Central memory CD8-positive, alpha-beta T cell (primary cell): ENCODE measurements around the gene JAK1.

Source experiments
- ATAC-seq: fragments of 150-1000 bp; cut with Tn5 transposase; replicated peaks from 2 replicates; pipeline ENCODE4 v1.10.0; 2022; ENCODE audit warnings: mild to moderate bottlenecking, moderate FRiP score, moderate number of reproducible peaks; ENCODE audit not compliant: poor library complexity, severe bottlenecking; ENCODE audit errors: extremely low read depth
- DNase-seq, 2 donors: peaks; one replicate each; pipeline ENCODE4 v3.0.0; 2021; ENCODE audit warnings: low spot score in 2 of 2
- H3K27ac Mint-ChIP-seq: one replicate; pipeline ENCODE4 v1.8.0; 2022; ENCODE audit warnings: low read depth, mild to moderate bottlenecking, moderate library complexity, mixed read lengths
- H3K27me3 Mint-ChIP-seq: one replicate; pipeline ENCODE4 v1.8.0; 2022; ENCODE audit warnings: mixed read lengths
- H3K36me3 Mint-ChIP-seq: one replicate; pipeline ENCODE4 v1.8.0; 2022; ENCODE audit warnings: mild to moderate bottlenecking, moderate library complexity, mixed read lengths; ENCODE audit not compliant: insufficient read depth
- H3K4me1 Mint-ChIP-seq: one replicate; pipeline ENCODE4 v1.8.0; 2022; ENCODE audit warnings: mixed read lengths
- H3K4me3 Mint-ChIP-seq: one replicate; pipeline ENCODE4 v1.8.0; 2022; ENCODE audit warnings: mild to moderate bottlenecking, moderate library complexity, mixed read lengths
- H3K9me3 Mint-ChIP-seq: one replicate; pipeline ENCODE4 v1.8.0; 2022; ENCODE audit warnings: mixed read lengths

JAK1 gene

DNA sequence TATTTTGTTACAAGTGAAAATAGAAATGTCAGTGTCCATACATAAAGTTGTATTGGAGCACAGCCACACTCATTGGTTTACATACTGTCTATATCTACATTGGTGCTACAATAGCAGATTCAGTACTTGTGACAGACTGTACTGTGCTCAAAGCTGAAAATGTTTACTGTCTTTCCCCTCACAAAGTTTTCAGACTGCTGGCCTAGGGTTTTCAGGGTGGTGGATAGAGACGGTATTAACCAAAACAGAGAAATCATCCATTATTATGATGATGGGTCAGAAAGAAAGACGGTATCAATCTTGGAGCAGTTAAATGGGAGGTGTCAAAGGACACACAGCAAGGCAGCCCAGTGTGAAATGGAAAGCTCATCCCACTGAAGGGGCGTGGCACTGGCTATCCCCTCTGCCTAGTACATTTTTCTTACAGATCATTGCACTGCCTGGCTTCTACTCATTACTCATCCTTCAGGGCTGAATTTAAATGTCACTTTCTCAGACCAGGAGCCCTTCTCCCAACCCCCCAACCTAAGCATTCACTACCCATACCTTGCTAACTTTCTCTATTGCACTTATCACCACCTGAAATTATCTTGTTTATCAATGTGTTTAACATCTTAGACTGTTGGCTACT, 10.2 kb downstream of the JAK1 start:
- no peaks in the 10 kb centered on the region for H3K9me3 Mint-ChIP-seq
- DNase-seq (no peak), ATAC-seq (no peak)
- peaks cover 33% of the 10 kb centered on the region for H3K4me1 Mint-ChIP-seq
- no peak overlapping the region for H3K27ac Mint-ChIP-seq
- no peaks in the 10 kb centered on the region for H3K27me3 Mint-ChIP-seq
- H3K36me3 Mint-ChIP-seq: peaks cover 3% of the 10 kb centered on the region
- H3K4me3 Mint-ChIP-seq: no peak overlapping the region

- DNase-seq: no peak
- H3K4me1 Mint-ChIP-seq: peaks cover 33% of the 10 kb centered on the region
These were observed 11.0 kb downstream of the JAK1 start for GRCh38 chr1:64955097-64956009.

DNA sequence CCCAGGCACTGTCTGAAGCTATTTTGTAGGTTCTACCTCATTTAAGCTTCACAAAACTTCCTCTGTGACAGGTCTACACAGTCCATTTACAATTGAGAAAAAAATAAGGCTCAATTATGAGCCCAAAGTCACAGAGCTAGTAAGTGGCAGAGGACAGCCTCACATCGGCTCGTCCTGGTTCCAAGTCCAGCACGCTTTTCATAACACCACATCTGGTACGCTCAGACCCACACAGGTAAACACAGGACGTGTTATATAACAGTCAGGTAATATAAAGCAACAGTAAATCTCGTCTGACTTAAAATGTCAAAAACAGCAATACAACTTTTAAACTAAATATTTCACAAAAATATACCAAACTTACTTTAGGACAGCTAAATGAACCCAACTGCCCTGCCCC, 13.1 kb downstream of the JAK1 start:
- H3K36me3 Mint-ChIP-seq: peaks cover 2% of the 10 kb centered on the region

More at GRCh38 chr1:64955097-64956009, 11.0 kb downstream of the JAK1 start:
- no peak overlapping the region for H3K27ac Mint-ChIP-seq
- H3K36me3 Mint-ChIP-seq: peaks cover 3% of the 10 kb centered on the region
- H3K27me3 Mint-ChIP-seq: no peaks in the 10 kb centered on the region
- no peaks in the 10 kb centered on the region for H3K9me3 Mint-ChIP-seq
- no peak for ATAC-seq
- H3K4me3 Mint-ChIP-seq: no peak overlapping the region

DNA sequence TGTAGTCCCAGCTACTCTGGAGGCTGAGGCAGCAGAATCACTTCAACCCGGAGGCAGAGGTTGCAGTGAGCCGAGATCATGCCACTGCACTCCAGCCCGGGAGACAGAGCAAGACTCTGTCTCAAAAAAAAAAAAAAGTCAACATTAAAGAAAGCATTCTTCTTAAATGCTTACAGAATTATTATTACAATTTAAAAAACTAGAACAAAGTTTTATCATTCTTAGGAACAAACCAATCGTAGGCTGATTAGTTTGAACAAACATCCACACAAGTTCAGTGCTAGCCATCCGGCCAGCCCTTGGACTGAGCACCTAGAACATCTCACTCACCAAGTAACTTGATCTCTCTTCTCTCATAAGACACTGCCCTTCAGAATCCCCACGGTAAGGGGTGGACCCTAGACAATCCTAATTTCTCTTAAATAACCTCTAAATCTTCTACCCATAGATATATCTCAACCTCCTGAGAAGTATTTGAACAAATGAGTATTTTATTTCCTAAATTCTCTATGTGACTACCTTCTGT, 16.0 kb downstream of the JAK1 start:
- no peaks in the 10 kb centered on the region for H3K9me3 Mint-ChIP-seq
- H3K4me3 Mint-ChIP-seq: peak overlapping the region; percentile 23

More for the DNA sequence above, 13.1 kb downstream of the JAK1 start:
- peaks cover 37% of the 10 kb centered on the region for H3K4me1 Mint-ChIP-seq
- H3K27ac Mint-ChIP-seq: no peak overlapping the region
- H3K4me3 Mint-ChIP-seq: no peak overlapping the region
- ATAC-seq (no peak), DNase-seq (no peak)
- H3K9me3 Mint-ChIP-seq: no peaks in the 10 kb centered on the region
- H3K27me3 Mint-ChIP-seq: no peaks in the 10 kb centered on the region

GRCh38 chr1:64948905-64949833, 17.2 kb downstream of the JAK1 start:
- Mint-ChIP-seq H3K36me3 (peaks cover 2% of the 10 kb centered on the region), H3K4me3 (peak overlapping the region; percentile 12), H3K9me3 (no peaks in the 10 kb centered on the region), H3K27ac (peak overlapping the region; percentile 68), H3K27me3 (no peaks in the 10 kb centered on the region), H3K4me1 (peaks cover 73% of the 10 kb centered on the region)
- DNase-seq: no peak
- peak; percentile 63 for ATAC-seq

More for the DNA sequence above, 16.0 kb downstream of the JAK1 start:
- no peak for ATAC-seq
- DNase-seq: no peak
- Mint-ChIP-seq H3K36me3 (peaks cover 2% of the 10 kb centered on the region), H3K27me3 (no peaks in the 10 kb centered on the region), H3K4me1 (peaks cover 62% of the 10 kb centered on the region), H3K27ac (no peak overlapping the region)

DNA sequence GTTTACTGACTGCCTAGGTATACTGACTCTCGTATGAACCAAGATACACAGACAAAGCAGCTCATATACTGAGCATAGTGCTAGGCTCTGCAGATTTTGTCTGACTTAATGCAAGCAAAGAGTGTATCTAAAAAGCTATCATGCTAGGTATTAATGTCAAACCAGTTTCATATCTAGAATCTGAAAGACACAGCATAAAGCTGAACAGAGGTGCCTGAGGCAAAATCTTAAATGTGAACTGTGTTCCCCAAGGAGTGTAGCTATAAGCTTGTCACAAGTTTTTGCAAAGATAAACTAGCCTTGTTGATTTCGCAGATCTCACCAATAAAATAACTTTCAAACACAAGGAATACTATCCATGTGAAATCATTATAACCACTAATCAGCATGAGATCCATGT, 18.1 kb downstream of the JAK1 start:
- H3K4me1 Mint-ChIP-seq: peaks cover 76% of the 10 kb centered on the region
- peak overlapping the region; percentile 12 for H3K4me3 Mint-ChIP-seq
- no peaks in the 10 kb centered on the region for H3K27me3 Mint-ChIP-seq
- DNase-seq: no peak
- H3K36me3 Mint-ChIP-seq: peaks cover 2% of the 10 kb centered on the region
- ATAC-seq: no peak
- no peaks in the 10 kb centered on the region for H3K9me3 Mint-ChIP-seq
- no peak overlapping the region for H3K27ac Mint-ChIP-seq

GRCh38 chr1:64946916-64947315, 19.4 kb downstream of the JAK1 start:
- Mint-ChIP-seq H3K36me3 (no peaks in the 10 kb centered on the region), H3K27me3 (no peaks in the 10 kb centered on the region), H3K4me1 (peaks cover 73% of the 10 kb centered on the region), H3K9me3 (no peaks in the 10 kb centered on the region), H3K4me3 (peak overlapping the region; percentile 3), H3K27ac (no peak overlapping the region)
- no peak for DNase-seq
- no peak for ATAC-seq

GRCh38 chr1:64944913-64945312, 21.4 kb downstream of the JAK1 start:
- H3K4me3 Mint-ChIP-seq: no peak overlapping the region

DNA sequence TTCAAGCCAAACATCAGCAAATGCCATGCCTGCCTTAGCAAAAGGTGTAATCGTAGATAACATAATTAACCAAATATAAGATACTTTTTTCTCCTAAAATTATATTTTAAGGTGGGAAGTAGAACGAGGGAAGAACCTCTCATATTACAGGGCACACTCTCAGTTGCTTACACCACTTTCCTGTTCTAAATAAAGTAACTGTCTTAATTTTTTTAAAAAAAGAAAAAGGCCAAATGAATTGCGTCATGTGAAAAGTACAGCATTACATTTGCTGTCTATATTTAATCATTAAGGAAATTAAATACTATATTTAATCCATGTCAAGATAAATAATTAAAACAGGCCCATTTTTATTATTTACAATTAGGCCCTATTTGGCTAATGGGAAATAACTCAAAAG, 23.7 kb downstream of the JAK1 start:
- Mint-ChIP-seq H3K36me3 (no peaks in the 10 kb centered on the region), H3K27me3 (no peaks in the 10 kb centered on the region), H3K9me3 (no peaks in the 10 kb centered on the region), H3K4me3 (no peak overlapping the region), H3K27ac (no peak overlapping the region), H3K4me1 (peaks cover 68% of the 10 kb centered on the region)
- ATAC-seq (no peak), DNase-seq (no peak)

More at GRCh38 chr1:64944913-64945312, 21.4 kb downstream of the JAK1 start:
- H3K36me3 Mint-ChIP-seq: no peaks in the 10 kb centered on the region
- peaks cover 69% of the 10 kb centered on the region for H3K4me1 Mint-ChIP-seq
- H3K9me3 Mint-ChIP-seq: no peaks in the 10 kb centered on the region
- ATAC-seq (no peak), DNase-seq (no peak)
- no peak overlapping the region for H3K27ac Mint-ChIP-seq
- H3K27me3 Mint-ChIP-seq: no peaks in the 10 kb centered on the region

GRCh38 chr1:64942118-64942517, 24.2 kb downstream of the JAK1 start:
- no peak for ATAC-seq
- no peaks in the 10 kb centered on the region for H3K27me3 Mint-ChIP-seq
- no peak for DNase-seq
- H3K27ac Mint-ChIP-seq: no peak overlapping the region
- peaks cover 66% of the 10 kb centered on the region for H3K4me1 Mint-ChIP-seq
- H3K36me3 Mint-ChIP-seq: no peaks in the 10 kb centered on the region
- no peak overlapping the region for H3K4me3 Mint-ChIP-seq
- no peaks in the 10 kb centered on the region for H3K9me3 Mint-ChIP-seq

GRCh38 chr1:64941461-64942117, 24.8 kb downstream of the JAK1 start:
- no peak for DNase-seq
- Mint-ChIP-seq H3K27ac (peak overlapping the region; percentile 26), H3K27me3 (no peaks in the 10 kb centered on the region), H3K36me3 (peaks cover 2% of the 10 kb centered on the region), H3K4me1 (peaks cover 63% of the 10 kb centered on the region), H3K9me3 (no peaks in the 10 kb centered on the region), H3K4me3 (no peak overlapping the region)
- ATAC-seq: no peak

GRCh38 chr1:64940025-64940424, 26.3 kb downstream of the JAK1 start:
- Mint-ChIP-seq H3K4me1 (peaks cover 66% of the 10 kb centered on the region), H3K27me3 (no peaks in the 10 kb centered on the region), H3K27ac (no peak overlapping the region), H3K4me3 (peak overlapping the region; percentile 37), H3K36me3 (peaks cover 2% of the 10 kb centered on the region), H3K9me3 (no peaks in the 10 kb centered on the region)
- ATAC-seq: peak; percentile 49
- no peak for DNase-seq
